Measurements from ENCODE around the gene EPB41L4B.

Gene EPB41L4B

GRCh38 chr9:109325089-109325488, 4.2 kb upstream of the EPB41L4B start:
- TF ChIP-seq, protein P1, sequence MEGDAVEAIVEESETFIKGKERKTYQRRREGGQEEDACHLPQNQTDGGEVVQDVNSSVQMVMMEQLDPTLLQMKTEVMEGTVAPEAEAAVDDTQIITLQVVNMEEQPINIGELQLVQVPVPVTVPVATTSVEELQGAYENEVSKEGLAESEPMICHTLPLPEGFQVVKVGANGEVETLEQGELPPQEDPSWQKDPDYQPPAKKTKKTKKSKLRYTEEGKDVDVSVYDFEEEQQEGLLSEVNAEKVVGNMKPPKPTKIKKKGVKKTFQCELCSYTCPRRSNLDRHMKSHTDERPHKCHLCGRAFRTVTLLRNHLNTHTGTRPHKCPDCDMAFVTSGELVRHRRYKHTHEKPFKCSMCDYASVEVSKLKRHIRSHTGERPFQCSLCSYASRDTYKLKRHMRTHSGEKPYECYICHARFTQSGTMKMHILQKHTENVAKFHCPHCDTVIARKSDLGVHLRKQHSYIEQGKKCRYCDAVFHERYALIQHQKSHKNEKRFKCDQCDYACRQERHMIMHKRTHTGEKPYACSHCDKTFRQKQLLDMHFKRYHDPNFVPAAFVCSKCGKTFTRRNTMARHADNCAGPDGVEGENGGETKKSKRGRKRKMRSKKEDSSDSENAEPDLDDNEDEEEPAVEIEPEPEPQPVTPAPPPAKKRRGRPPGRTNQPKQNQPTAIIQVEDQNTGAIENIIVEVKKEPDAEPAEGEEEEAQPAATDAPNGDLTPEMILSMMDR (IDR thresholded peaks at IDR 0.05) = no peak
- Mint-ChIP-seq H3K9me3 (no peaks in the 10 kb centered on the region), H3K36me3 (ENCODE audit: low read depth) (no peaks in the 10 kb centered on the region), H3K4me1 (peaks cover 20% of the 10 kb centered on the region), H3K27ac (no peak overlapping the region), H3K27me3 (ENCODE audit: low read depth, poor library complexity) (peaks cover 39% of the 10 kb centered on the region), H3K4me3 (no peak overlapping the region)
- no peak for DNase-seq

GRCh38 chr9:109323771-109324170, 2.9 kb upstream of the EPB41L4B start:
- no peak overlapping the region for H3K4me3 Mint-ChIP-seq
- TF ChIP-seq, protein P1 (IDR thresholded peaks at IDR 0.05) = no peak
- peaks cover 46% of the 10 kb centered on the region for H3K27me3 Mint-ChIP-seq (ENCODE audit: low read depth, poor library complexity)
- peaks cover 10% of the 10 kb centered on the region for H3K4me1 Mint-ChIP-seq
- DNase-seq = no peak
- no peaks in the 10 kb centered on the region for H3K9me3 Mint-ChIP-seq
- no peak overlapping the region for H3K27ac Mint-ChIP-seq
- H3K36me3 Mint-ChIP-seq (ENCODE audit: low read depth) = no peaks in the 10 kb centered on the region

GRCh38 chr9:109321727-109322126, 868 bp upstream of the EPB41L4B start:
- Mint-ChIP-seq H3K9me3 (no peaks in the 10 kb centered on the region), H3K27ac (peak overlapping the region; percentile 23), H3K36me3 (ENCODE audit: low read depth) (no peaks in the 10 kb centered on the region), H3K4me3 (peak overlapping the region; percentile 85), H3K27me3 (ENCODE audit: low read depth, poor library complexity) (peaks cover 56% of the 10 kb centered on the region), H3K4me1 (peaks cover 21% of the 10 kb centered on the region)
- no peak for DNase-seq
- TF ChIP-seq, protein P1 (IDR thresholded peaks at IDR 0.05) = no peak

GRCh38 chr9:109320331-109320741, 523 bp downstream of the EPB41L4B start:
- H3K27me3 Mint-ChIP-seq (ENCODE audit: low read depth, poor library complexity) = peaks cover 59% of the 10 kb centered on the region

GRCh38 chr9:109319626-109320241, 1.1 kb downstream of the EPB41L4B start:
- Mint-ChIP-seq H3K36me3 (ENCODE audit: low read depth) (no peaks in the 10 kb centered on the region), H3K27me3 (ENCODE audit: low read depth, poor library complexity) (peaks cover 57% of the 10 kb centered on the region), H3K4me3 (peak overlapping the region; percentile 88), H3K4me1 (peaks cover 39% of the 10 kb centered on the region), H3K9me3 (no peaks in the 10 kb centered on the region), H3K27ac (no peak overlapping the region)
- TF ChIP-seq, protein P1 (IDR thresholded peaks at IDR 0.05) = no peak
- peak; percentile 44 for DNase-seq

More at GRCh38 chr9:109320331-109320741, 523 bp downstream of the EPB41L4B start:
- Mint-ChIP-seq H3K4me1 (peaks cover 33% of the 10 kb centered on the region), H3K4me3 (no peak overlapping the region), H3K27ac (no peak overlapping the region), H3K9me3 (no peaks in the 10 kb centered on the region), H3K36me3 (ENCODE audit: low read depth) (no peaks in the 10 kb centered on the region)
- TF ChIP-seq, protein P1 (IDR thresholded peaks at IDR 0.05) = no peak
- DNase-seq = peak; percentile 43

DNA sequence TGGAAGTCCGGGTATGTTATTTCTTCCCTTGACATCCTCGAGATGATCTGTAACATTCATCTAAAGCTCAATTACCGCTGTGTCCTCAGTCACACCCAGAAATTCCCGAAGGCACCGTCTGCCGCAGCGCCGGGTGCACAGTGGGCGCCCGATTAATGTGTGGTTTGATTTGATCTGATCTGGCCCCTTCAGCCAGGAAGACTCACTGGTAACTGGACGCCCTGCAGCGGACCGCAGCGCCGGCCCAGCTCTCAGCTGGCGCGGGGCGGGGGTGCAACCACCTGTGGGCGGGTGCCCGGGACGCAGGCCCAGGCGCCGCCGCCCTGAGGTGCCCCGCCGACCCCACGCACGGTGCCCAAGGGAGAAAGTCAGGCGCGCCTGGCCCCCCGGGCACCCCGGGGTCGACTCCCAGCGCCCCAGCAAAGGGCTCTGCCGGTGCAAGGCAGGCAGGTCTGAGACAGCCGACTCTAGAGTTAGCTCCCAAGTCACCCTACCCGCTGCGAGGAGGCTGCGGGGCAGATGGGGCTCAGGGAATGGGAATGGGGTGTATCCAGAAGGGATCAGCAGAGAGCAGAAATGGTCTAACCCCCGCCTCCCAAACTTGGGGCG, 1.7 kb downstream of the EPB41L4B start:
- TF ChIP-seq, protein P1 (IDR thresholded peaks at IDR 0.05) = no peak
- peaks cover 55% of the 10 kb centered on the region for H3K27me3 Mint-ChIP-seq (ENCODE audit: low read depth, poor library complexity)
- no peaks in the 10 kb centered on the region for H3K9me3 Mint-ChIP-seq
- peaks cover 45% of the 10 kb centered on the region for H3K4me1 Mint-ChIP-seq
- no peaks in the 10 kb centered on the region for H3K36me3 Mint-ChIP-seq (ENCODE audit: low read depth)
- H3K4me3 Mint-ChIP-seq = peak overlapping the region; percentile 88
- no peak overlapping the region for H3K27ac Mint-ChIP-seq
- peak; percentile 43 for DNase-seq
